ENCODE data around the gene PISD. TPM values are rescaled to one million over a fixed set of nuclear protein-coding genes. Genes with fewer than 3 reads are reported as not detected.

The PISD gene
- total RNA-seq, 8 experiments from 2014 or later = 23.7 to 32.4 (median 26.5) TPM

GRCh38 chr22:31618471-31619176, 43.4 kb downstream of the PISD start:
- no peak overlapping the region for H3K4me3 ChIP-seq
- WGBS, 10 experiments = 60 to 100% (median 72%) methylated on average over 1 to 5 of the region's 5 CpGs; no CpG with 5 or more reads in 2 of the 10 experiments
- in situ Hi-C loops (cut with MboI; ENCODE audit: low pct_unique_long_range_greater_than_20kb in 2 of 9, low sequenced_read_pairs in 9 of 9, unreplicated experiment in 9 of 9) = no loop called here
- peak overlapping the region; percentile 48 to 65 for H3K27ac ChIP-seq
- peaks cover 12 to 14% of the 10 kb centered on the region in 2 donors for H3K4me1 ChIP-seq (replicated peaks in 1 of 2)
- peak in 5 of 8 experiments; percentile 15 to 60 (median 50) for ATAC-seq (replicated peaks in 6 of 8)

- Histone ChIP-seq H3K4me3 (no peak overlapping the region), H3K27ac (no peak overlapping the region), H3K4me1 (replicated peaks in 1 of 2) (peaks cover 10 to 14% of the 10 kb centered on the region in 2 donors)
- ATAC-seq (replicated peaks in 6 of 8) = no peak
- 97 to 100% (median 100%) methylated on average over 1 to 9 of the region's 17 CpGs; no CpG with 5 or more reads in 6 of the 10 experiments for WGBS, 10 experiments
- in situ Hi-C loops (cut with MboI; ENCODE audit: low pct_unique_long_range_greater_than_20kb in 2 of 9, low sequenced_read_pairs in 9 of 9, unreplicated experiment in 9 of 9) = no loop called here
Observed at GRCh38 chr22:31618057-31618456, 44.0 kb downstream of the PISD start.

DNA sequence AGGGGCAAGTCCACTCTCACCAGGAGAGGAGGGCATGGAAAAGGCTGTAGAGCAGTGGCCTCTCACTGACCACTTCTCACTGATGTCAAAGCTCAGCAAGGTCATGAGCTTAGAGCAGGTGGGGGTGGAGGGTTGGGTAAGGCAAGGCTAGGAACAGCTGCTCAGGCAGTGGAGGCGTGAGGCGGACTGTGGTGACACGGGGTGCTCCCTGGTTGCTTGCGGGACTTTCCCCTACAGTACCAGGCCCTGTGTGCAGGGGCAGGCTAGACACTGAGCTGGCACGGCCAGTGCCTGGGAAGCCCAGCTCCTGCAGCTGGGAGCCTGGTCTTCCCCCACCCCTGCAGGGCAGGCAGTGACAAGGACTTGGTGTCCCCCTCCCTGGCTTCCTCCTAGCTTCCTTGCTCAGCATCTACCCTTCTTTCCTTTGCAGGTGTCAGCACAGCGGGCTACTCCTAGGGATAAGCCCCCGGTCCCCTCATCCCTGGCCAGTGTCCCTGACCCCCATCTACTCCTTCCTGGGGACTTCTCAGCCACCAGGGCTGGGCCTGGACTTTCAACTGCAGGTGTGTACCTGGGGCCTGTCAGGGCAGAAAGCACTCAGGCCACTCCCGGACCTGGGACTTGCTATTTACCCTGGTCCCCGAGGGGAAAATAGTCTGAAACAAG, 45.6 kb downstream of the PISD start:
- no peak for ATAC-seq (replicated peaks in 6 of 8)
- no CpG with 5 or more reads among the region's 9 CpGs for WGBS, 10 experiments
- peak overlapping the region in 1 of 2 donors; percentile 34 for H3K27ac ChIP-seq
- peaks cover 10 to 14% of the 10 kb centered on the region in 2 donors for H3K4me1 ChIP-seq (replicated peaks in 1 of 2)
- in situ Hi-C loops (cut with MboI; ENCODE audit: low pct_unique_long_range_greater_than_20kb in 2 of 9, low sequenced_read_pairs in 9 of 9, unreplicated experiment in 9 of 9) = no loop called here
- H3K4me3 ChIP-seq = no peak overlapping the region

GRCh38 chr22:31615940-31616314, 46.1 kb downstream of the PISD start:
- no peak overlapping the region for H3K4me3 ChIP-seq
- ATAC-seq (replicated peaks in 6 of 8) = no peak
- WGBS, 10 experiments = 20 to 65% (median 57%) methylated on average over 1 to 4 of the region's 4 CpGs; no CpG with 5 or more reads in 7 of the 10 experiments
- in situ Hi-C loops (cut with MboI; ENCODE audit: low pct_unique_long_range_greater_than_20kb in 2 of 9, low sequenced_read_pairs in 9 of 9, unreplicated experiment in 9 of 9) = no loop called here
- H3K27ac ChIP-seq = peak overlapping the region in 1 of 2 donors; percentile 34
- peaks cover 10 to 14% of the 10 kb centered on the region in 2 donors for H3K4me1 ChIP-seq (replicated peaks in 1 of 2)

DNA sequence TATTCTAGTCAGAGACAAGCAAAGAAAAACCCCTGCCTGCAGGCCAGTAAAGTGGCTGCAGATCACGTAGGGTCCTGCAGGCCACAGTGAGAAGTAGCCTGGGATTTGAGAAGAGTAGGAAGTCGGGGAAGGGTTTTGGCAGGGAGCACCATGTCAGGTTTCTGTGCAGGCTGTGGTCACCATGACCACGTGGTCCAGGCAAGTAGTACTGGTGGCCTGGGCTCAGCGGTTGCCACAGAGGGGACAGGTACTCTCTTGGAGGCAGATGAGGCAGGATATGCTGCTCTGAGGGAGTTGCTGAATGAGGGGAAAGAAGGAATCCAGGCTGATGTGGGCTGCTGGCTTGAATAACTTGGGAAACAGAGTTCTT, 46.5 kb downstream of the PISD start:
- H3K27ac ChIP-seq = no peak overlapping the region
- WGBS, 10 experiments = 40 to 100% (median 80%) methylated on average over 1 to 3 of the region's 4 CpGs; no CpG with 5 or more reads in 3 of the 10 experiments
- no peak for ATAC-seq (replicated peaks in 6 of 8)

GRCh38 chr22:31614781-31615490, 47.1 kb downstream of the PISD start:
- Histone ChIP-seq H3K27ac (no peak overlapping the region), H3K4me3 (no peak overlapping the region), H3K4me1 (replicated peaks in 1 of 2) (peaks cover 10 to 14% of the 10 kb centered on the region in 2 donors)
- 80 to 100% methylated on average over 2 to 4 of the region's 18 CpGs; no CpG with 5 or more reads in 8 of the 10 experiments for WGBS, 10 experiments
- no peak for ATAC-seq (replicated peaks in 6 of 8)
- in situ Hi-C loops (cut with MboI; ENCODE audit: low pct_unique_long_range_greater_than_20kb in 2 of 9, low sequenced_read_pairs in 9 of 9, unreplicated experiment in 9 of 9) = no loop called here

More for the DNA sequence above, 46.5 kb downstream of the PISD start:
- Histone ChIP-seq H3K4me1 (replicated peaks in 1 of 2) (peaks cover 10 to 14% of the 10 kb centered on the region in 2 donors), H3K4me3 (no peak overlapping the region)
- in situ Hi-C loops (cut with MboI; ENCODE audit: low pct_unique_long_range_greater_than_20kb in 2 of 9, low sequenced_read_pairs in 9 of 9, unreplicated experiment in 9 of 9) = no loop called here

GRCh38 chr22:31613904-31614296, 48.1 kb downstream of the PISD start:
- Histone ChIP-seq H3K27ac (no peak overlapping the region), H3K4me1 (replicated peaks in 1 of 2) (peaks cover 3 to 6% of the 10 kb centered on the region in 2 donors), H3K4me3 (no peak overlapping the region)
- ATAC-seq (replicated peaks in 6 of 8) = peak in 1 of 8 experiments; percentile 1
- 80 to 100% (median 89%) methylated on average over 1 to 3 of the region's 10 CpGs; no CpG with 5 or more reads in 5 of the 10 experiments for WGBS, 10 experiments
- in situ Hi-C loops (cut with MboI; ENCODE audit: low pct_unique_long_range_greater_than_20kb in 2 of 9, low sequenced_read_pairs in 9 of 9, unreplicated experiment in 9 of 9) = no loop called here

GRCh38 chr22:31613286-31613903, 48.6 kb downstream of the PISD start:
- WGBS, 10 experiments = 60 to 88% methylated on average over 1 to 2 of the region's 23 CpGs; no CpG with 5 or more reads in 8 of the 10 experiments
- H3K27ac ChIP-seq = no peak overlapping the region
- in situ Hi-C loops (cut with MboI; ENCODE audit: low pct_unique_long_range_greater_than_20kb in 2 of 9, low sequenced_read_pairs in 9 of 9, unreplicated experiment in 9 of 9) = no loop called here
- H3K4me1 ChIP-seq (replicated peaks in 1 of 2) = peaks cover 0 to 5% of the 10 kb centered on the region in 2 donors
- no peak overlapping the region for H3K4me3 ChIP-seq
- peak in 1 of 8 experiments; percentile 5 for ATAC-seq (replicated peaks in 6 of 8)

GRCh38 chr22:31612891-31613285, 49.1 kb downstream of the PISD start:
- 70 to 91% methylated on average over 2 to 7 of the region's 12 CpGs; no CpG with 5 or more reads in 8 of the 10 experiments for WGBS, 10 experiments
- Histone ChIP-seq H3K4me1 (replicated peaks in 1 of 2) (peaks cover 0 to 5% of the 10 kb centered on the region in 2 donors), H3K27ac (no peak overlapping the region), H3K4me3 (no peak overlapping the region)
- in situ Hi-C loops (cut with MboI; ENCODE audit: low pct_unique_long_range_greater_than_20kb in 2 of 9, low sequenced_read_pairs in 9 of 9, unreplicated experiment in 9 of 9) = no loop called here
- ATAC-seq (replicated peaks in 6 of 8) = peak in 1 of 8 experiments; percentile 15

DNA sequence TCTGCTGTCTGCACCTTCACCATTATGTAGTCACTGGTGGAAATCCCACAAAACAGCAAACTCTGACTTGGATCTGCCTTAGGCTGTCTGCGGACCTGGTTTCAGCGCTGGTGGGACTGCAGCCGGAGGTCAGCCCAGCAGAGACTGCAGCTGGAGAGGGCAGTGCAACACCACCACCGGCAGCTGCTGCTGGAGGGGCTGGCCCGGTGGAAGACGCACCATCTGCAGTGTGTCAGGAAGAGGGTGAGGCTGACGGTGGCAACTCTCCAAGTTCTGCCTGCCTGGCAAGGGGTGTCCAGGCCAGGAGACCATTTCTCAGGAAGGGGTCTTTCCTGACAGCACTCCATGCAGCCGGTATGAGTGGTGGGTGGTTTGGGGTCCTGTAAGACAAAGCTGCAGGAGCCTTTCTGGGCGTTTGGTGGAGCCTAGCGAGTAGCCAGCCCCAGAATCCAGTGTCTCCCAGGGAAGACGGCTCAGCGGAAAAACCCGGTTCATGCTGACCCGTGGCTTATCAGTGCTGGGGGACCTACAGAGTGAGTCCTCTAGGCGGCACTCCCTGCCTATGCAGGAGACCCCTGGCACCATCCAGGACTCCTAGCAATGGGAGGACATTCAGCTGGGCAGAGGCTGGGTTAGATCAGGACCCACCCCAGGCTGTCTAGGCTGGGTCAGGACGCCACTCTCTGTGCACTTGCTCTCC, 50.8 kb downstream of the PISD start:
- peaks cover 0 to 5% of the 10 kb centered on the region in 2 donors for H3K4me1 ChIP-seq (replicated peaks in 1 of 2)
- in situ Hi-C loops (cut with MboI; ENCODE audit: low pct_unique_long_range_greater_than_20kb in 2 of 9, low sequenced_read_pairs in 9 of 9, unreplicated experiment in 9 of 9) = no loop called here
- H3K27ac ChIP-seq = no peak overlapping the region
- WGBS, 10 experiments = 67 to 81% (median 80%) methylated on average over 3 to 5 of the region's 16 CpGs; no CpG with 5 or more reads in 7 of the 10 experiments
- ATAC-seq (replicated peaks in 6 of 8) = peak in 2 of 8 experiments; percentile 15 to 30
- H3K4me3 ChIP-seq = no peak overlapping the region

- ATAC-seq (replicated peaks in 6 of 8) = peak in 1 of 8 experiments; percentile 4
- in situ Hi-C loops (cut with MboI; ENCODE audit: low pct_unique_long_range_greater_than_20kb in 2 of 9, low sequenced_read_pairs in 9 of 9, unreplicated experiment in 9 of 9) = no loop called here
- no peaks in the 10 kb centered on the region for H3K4me1 ChIP-seq (replicated peaks in 1 of 2)
- WGBS, 10 experiments = 100% methylated on average over 1 to 3 of the region's 6 CpGs; no CpG with 5 or more reads in 8 of the 10 experiments
- no peak overlapping the region for H3K27ac ChIP-seq
- H3K4me3 ChIP-seq = no peak overlapping the region
Observed at GRCh38 chr22:31610611-31611010, 51.4 kb downstream of the PISD start.

GRCh38 chr22:31609716-31610115, 52.3 kb downstream of the PISD start:
- no peak overlapping the region for H3K4me3 ChIP-seq
- H3K27ac ChIP-seq = no peak overlapping the region
- no peak for ATAC-seq (replicated peaks in 6 of 8)
- in situ Hi-C loops (cut with MboI; ENCODE audit: low pct_unique_long_range_greater_than_20kb in 2 of 9, low sequenced_read_pairs in 9 of 9, unreplicated experiment in 9 of 9) = no loop called here
- H3K4me1 ChIP-seq (replicated peaks in 1 of 2) = no peaks in the 10 kb centered on the region
- 82 to 100% (median 83%) methylated on average over 2 to 4 of the region's 10 CpGs; no CpG with 5 or more reads in 7 of the 10 experiments for WGBS, 10 experiments
